OCI-LY3 (cell line): ENCODE measurements around the gene DCAKD.

Source experiments
- CTCF ChIP-seq: fragments of 200-600, 300-600 bp; sonication (generic); IDR thresholded peaks from 2 replicates; pipeline ENCODE4 v1.5.1; 2014; ENCODE audit warnings: antibody characterized with exemption, low read length, low read depth
- EZH2phosphoT487 ChIP-seq: fragments of 200-600 bp; shearing (Covaris generic); IDR thresholded peaks from 2 replicates; pipeline ENCODE4 v1.6.1; 2018; ENCODE audit warnings: antibody characterized with exemption, mixed run types, low read depth

GRCh38 chr17:45050481-45051059 lies 862 bp downstream of the DCAKD start:
- TF ChIP-seq CTCF (no peak), EZH2phosphoT487 (no peak)
